GM12878 (cell line): ENCODE data around the gene HDGF. TPM values are rescaled to one million over a fixed set of nuclear protein-coding genes. Genes with fewer than 3 reads are reported as not detected.
A peak's percentile ranks its signal among the peaks of the same experiment; 100 is the strongest.

Experiments used
- ATAC-seq: fragments of 200-7000 bp; cut with Tn5 transposase; 3 replicates; pipeline ENCODE4 v1.9.1; 2020; ENCODE audit warnings: mild to moderate bottlenecking, moderate library complexity
- BruUV-seq: library from RNA; stranded (reverse); fragments of 400-500 nt; replicated peaks from 2 replicates; lab custom pipeline; 2021; lab: Mats Ljungman, UMichigan
- CTCF ChIA-PET: fragments of 300-600 bp; sonication (Branson Sonifier 250); formaldehyde crosslinking; extraction: SDS; loops from one replicate; lab custom pipeline; 2021; ENCODE audit warnings: inconsistent platforms; lab: Yijun Ruan, JAX
- POLR2A ChIA-PET: fragments of 350-600 bp; formaldehyde crosslinking; extraction: SDS; loops from one replicate; lab custom pipeline; 2021; ENCODE audit warnings: inconsistent platforms; lab: Charles Lee
- RAD21 ChIA-PET: fragments of 300-600 bp; sonication (Branson Sonifier 250); formaldehyde crosslinking; loops from one replicate; lab custom pipeline; 2023; ENCODE audit warnings: antibody characterized with exemption; ENCODE audit not compliant: unreplicated experiment; lab: Charles Lee
- SMC1A ChIA-PET: fragments of 300-600 bp; sonication (Branson Sonifier 250); formaldehyde crosslinking; loops from one replicate; lab custom pipeline; 2023; ENCODE audit not compliant: unreplicated experiment, uncharacterized antibody; lab: Charles Lee
- DNase-seq: peaks from one replicate; pipeline ENCODE4 v3.0.0-alpha.2; 2011; ENCODE audit warnings: low read depth, low spot score
- FAIRE-seq: peaks from 3 replicates; lab custom pipeline; 2011; peaks lifted over from hg19 to GRCh38; lab: Jason Lieb, UNC
- H2AFZ ChIP-seq: 2 replicates; pipeline ENCODE4 v1.6.0; 2011; ENCODE audit warnings: low read depth, low read length, control low read depth; ENCODE audit not compliant: control insufficient read depth
- H3K27ac ChIP-seq: 2 replicates; pipeline ENCODE4 v1.5.1; 2011; ENCODE audit warnings: control low read depth; ENCODE audit not compliant: control insufficient read depth, insufficient read depth
- H3K27me3 ChIP-seq, 2 experiments: replicated peaks in 1 of 2; 2 replicates each; pipeline versions ENCODE4 v1.6.0 to v1.6.1; 2011; ENCODE audit warnings: low read length in 1 of 2; ENCODE audit not compliant: control insufficient read depth in 2 of 2, insufficient read depth in 2 of 2
- H3K36me3 ChIP-seq, 2 experiments: 2 replicates each; pipeline ENCODE4 v1.5.1; 2011; ENCODE audit warnings: low read length in 1 of 2; ENCODE audit not compliant: control insufficient read depth in 2 of 2, insufficient read depth in 2 of 2
- H3K4me1 ChIP-seq: 2 replicates; pipeline ENCODE4 v1.6.1; 2011; ENCODE audit warnings: mild to moderate bottlenecking, low read length, moderate library complexity, mixed read lengths; ENCODE audit not compliant: control insufficient read depth, insufficient read depth
- H3K4me2 ChIP-seq: 2 replicates; pipeline ENCODE4 v1.6.0; 2011; ENCODE audit warnings: control low read depth; ENCODE audit not compliant: control insufficient read depth, insufficient read depth
- H3K4me3 ChIP-seq: fragments of 200-600 bp; sonication (generic); 2 replicates; pipeline ENCODE4 v1.5.1; 2016
- H3K79me2 ChIP-seq: 2 replicates; pipeline ENCODE4 v1.6.0; 2011; ENCODE audit warnings: low read length; ENCODE audit not compliant: control insufficient read depth, insufficient read depth
- H3K9ac ChIP-seq: 2 replicates; pipeline ENCODE4 v1.8.0; 2011; ENCODE audit warnings: low read length, control low read depth, mixed read lengths; ENCODE audit not compliant: control insufficient read depth, insufficient read depth
- H3K9me3 ChIP-seq: replicated peaks from 3 replicates; pipeline ENCODE4 v1.5.1; 2011; ENCODE audit warnings: mild to moderate bottlenecking, low read length; ENCODE audit not compliant: control insufficient read depth, insufficient read depth
- H4K20me1 ChIP-seq: 2 replicates; pipeline ENCODE4 v1.6.0; 2011; ENCODE audit not compliant: control insufficient read depth, insufficient read depth
- BACH1 ChIP-seq: fragments of 450-650 bp; IDR thresholded peaks from 2 replicates; pipeline ENCODE4 v1.6.1; 2017; ENCODE audit warnings: mild to moderate bottlenecking, borderline replicate concordance
- EZH2 ChIP-seq: IDR thresholded peaks from 2 replicates; pipeline ENCODE4 v1.6.1; 2012; ENCODE audit warnings: low read depth, mild to moderate bottlenecking, control low read depth, inconsistent platforms, low read length, borderline replicate concordance; ENCODE audit not compliant: control insufficient read depth
- KLF5 ChIP-seq: fragments of 450-650 bp; IDR thresholded peaks from 2 replicates; pipeline ENCODE4 v1.6.1; 2014; ENCODE audit warnings: mild to moderate bottlenecking; ENCODE audit not compliant: partially characterized antibody
- MYC ChIP-seq: IDR thresholded peaks from 2 replicates; pipeline ENCODE4 v1.6.1; 2011; ENCODE audit warnings: mild to moderate bottlenecking, low read length, moderate library complexity, inconsistent platforms; ENCODE audit not compliant: insufficient read depth, insufficient replicate concordance, insufficient read length, severe bottlenecking
- SMAD5 ChIP-seq: IDR thresholded peaks from 2 replicates; pipeline ENCODE4 v1.6.1; 2016; ENCODE audit warnings: antibody characterized with exemption, low read depth
- SRF ChIP-seq, 2 experiments: IDR thresholded peaks; 2 replicates each; pipeline ENCODE4 v1.6.1; 2011; ENCODE audit warnings: low read depth in 2 of 2, low read length in 2 of 2, mild to moderate bottlenecking in 1 of 2, moderate library complexity in 1 of 2
- TAF1 ChIP-seq: IDR thresholded peaks from 2 replicates; pipeline ENCODE4 v1.6.1; 2011; ENCODE audit warnings: mild to moderate bottlenecking, low read depth, low read length, borderline replicate concordance
- TCF7 ChIP-seq: IDR thresholded peaks from 2 replicates; pipeline ENCODE4 v1.6.1; 2014; ENCODE audit warnings: antibody characterized with exemption, borderline replicate concordance
- ZNF207 ChIP-seq: fragments of 450-650 bp; IDR thresholded peaks from 2 replicates; pipeline ENCODE4 v1.6.1; 2014; ENCODE audit warnings: antibody characterized with exemption, mild to moderate bottlenecking, borderline replicate concordance
- ZSCAN29 ChIP-seq: fragments of 450-650 bp; IDR thresholded peaks from 2 replicates; pipeline ENCODE4 v1.6.1; 2017; ENCODE audit warnings: mild to moderate bottlenecking, moderate library complexity
- WGBS: methylation state at CpG from one replicate; pipeline ENCODE4 v1.1.6; 2016; ENCODE audit warnings: low lambda C conversion rate; ENCODE audit not compliant: insufficient replicate concordance, insufficient coverage; ENCODE audit errors: missing lambda C conversion rate; 5-methylcytosine and 5-hydroxymethylcytosine counted together
- in situ Hi-C: fragments of 300-500 bp; cut with MboI; formaldehyde crosslinking; loops from 9 replicates; pipeline ENCODE4 v1.14.3; 2018; ENCODE audit warnings: mixed read lengths
- intact Hi-C: fragments of 100-400 bp; cut with micrococcal nuclease; formaldehyde crosslinking; loops from one replicate; pipeline ENCODE4 v1.14.2; 2022; ENCODE audit not compliant: unreplicated experiment
- polyA plus RNA-seq, 11 experiments: library from polyadenylated mRNA; depleted of rRNA in 4 of 11; unstranded in 6 of 11; stranded (reverse) in 5 of 11; fragments of >200 nt; fragmentation: Nextera tagmentation in 4 of 11; fragmentation: Illumina TruSeq in 1 of 11; extraction: Ambion mirVana in 4 of 11; extraction: Trizol in 1 of 11; gene quantifications; 1 replicate in 1 of 11; 2 replicates in 10 of 11; pipeline versions ENCODE4 v1.2.1 to v1.2.3, GENCODE V29; 2011 to 2016; ENCODE audit warnings: inconsistent platforms in 2 of 11, missing spikeins in 2 of 11, low read depth in 1 of 11
- total RNA-seq, 4 experiments: library from RNA; depleted of rRNA in 3 of 4; stranded (reverse); fragments of >200 nt in 3 of 4; fragmentation: Illumina TruSeq in 1 of 4; extraction: Trizol in 1 of 4; gene quantifications; 2 replicates each; pipeline versions ENCODE4 v1.2.1 to v1.2.3, GENCODE V29; 2013 to 2021
- TF ChIP-seq, protein P1 (sequence below): fragments of 450-650 bp; IDR thresholded peaks from 2 replicates; pipeline ENCODE4 v1.6.1; 2017; ENCODE audit warnings: borderline replicate concordance
- TF ChIP-seq, protein P2 (sequence below): fragments of 450-650 bp; IDR thresholded peaks from 2 replicates; pipeline ENCODE4 v1.6.1; 2018; ENCODE audit warnings: borderline replicate concordance, mild to moderate bottlenecking; ENCODE audit not compliant: partially characterized antibody
- TF ChIP-seq, protein P3 (sequence below): IDR thresholded peaks from 2 replicates; pipeline ENCODE4 v1.6.1; 2011; ENCODE audit warnings: borderline replicate concordance, low read depth, mild to moderate bottlenecking, moderate library complexity, low read length; ENCODE audit not compliant: insufficient read depth, poor library complexity, severe bottlenecking
- TF ChIP-seq, protein P4 (sequence below): fragments of 450-650 bp; IDR thresholded peaks from 2 replicates; pipeline ENCODE4 v1.6.1; 2014; ENCODE audit warnings: mild to moderate bottlenecking

Gene HDGF
- total and polyA plus RNA-seq, 10 of the 15 experiments (the other 5 are each of a cell fraction or from before 2014, with no cell fraction given) = 28.3 to 372 (median 209) TPM

DNA sequence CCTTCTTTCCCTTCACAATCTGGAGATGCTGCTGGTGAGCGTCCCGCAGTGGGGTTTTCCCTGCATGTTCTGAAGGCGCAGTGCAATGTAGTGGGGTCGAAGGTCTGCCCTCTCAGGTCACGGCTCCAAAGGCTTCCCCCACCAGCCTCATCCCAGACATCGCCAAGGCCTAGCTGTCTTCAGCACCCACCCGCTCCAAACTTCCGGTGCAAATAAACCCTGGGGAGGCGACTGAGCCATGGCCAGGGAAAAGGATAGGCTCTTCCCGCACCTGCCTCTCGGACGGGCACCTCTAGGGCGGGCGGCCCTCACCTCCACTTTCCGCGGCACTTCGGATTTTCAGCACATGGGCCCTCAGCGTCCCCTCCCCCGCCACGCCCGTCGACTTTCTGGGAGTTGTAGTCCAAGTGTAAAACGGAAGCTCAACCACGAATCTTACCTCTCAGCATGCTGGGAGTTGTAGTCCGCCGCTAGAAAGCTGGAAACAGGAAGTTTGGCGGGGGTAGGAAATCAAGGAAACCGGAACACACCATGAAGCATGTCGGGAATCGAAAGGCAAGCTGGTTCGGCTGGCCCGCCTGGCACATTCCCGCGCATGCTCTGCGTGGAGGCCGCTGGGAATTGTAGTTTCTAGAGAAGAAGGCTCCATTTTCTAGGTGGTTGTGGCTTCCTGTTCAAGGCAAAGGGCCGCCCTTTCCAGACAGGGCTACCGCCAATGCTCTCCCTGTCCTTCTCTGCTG lies 10.6 kb downstream of the HDGF start, which contains the start of gene MRPL24:
MRPL24 (minus strand) TSS at position 348 of the 740 bp plus-strand sequence. CDS start 2,384 bp downstream, outside the sequence.
- peak within 1 kb of the TSS; percentile 64 for H3K9ac ChIP-seq
- peaks cover 5% of the 10 kb centered on the region for H3K4me1 ChIP-seq
- peak; percentile 93 for ATAC-seq
- DNase-seq = peak; percentile 99
- 2% methylated on average over 38 of the region's 38 CpGs for WGBS
- H3K9me3 ChIP-seq = no peaks in the 10 kb centered on the region
- H3K4me2 ChIP-seq = peak within 1 kb of the TSS; percentile 68
- H2AFZ ChIP-seq = peak within 1 kb of the TSS; percentile 85
- ChIA-PET POLR2A (interaction anchor here (0.6 to 5.4 kb wide), 8 partner anchors 10 to 403 kb away, joined by 3 to 75 read pairs (median 8); partner anchors contain the start of genes CCT3, HDGF, ISG20L2 and METTL25B), CTCF (interaction anchor here (0.8 to 3.7 kb wide), 12 partner anchors 10 to 141 kb away, joined by 3 to 56 read pairs (median 7); partner anchors contain the start of genes HDGF, ISG20L2, METTL25B and PRCC), SMC1A (interaction anchor here (0.6 to 5.0 kb wide), 8 partner anchors 14 to 120 kb away, joined by 3 to 57 read pairs (median 4); partner anchors contain the start of genes ISG20L2, METTL25B, NTRK1 and PRCC), RAD21 (interaction anchor here (0.7 to 2.7 kb wide), 13 partner anchors 10 to 119 kb away, joined by 3 to 49 read pairs (median 6); partner anchors contain the start of genes HDGF, ISG20L2, METTL25B and PRCC)
- BruUV-seq = no TSS peak
- in situ Hi-C loops = no loop called here
- H3K36me3 ChIP-seq = peaks cover 23 to 36% of the 10 kb centered on the region in 2 experiments
- intact Hi-C loops = loop anchor here (1.0 to 10.0 kb wide), 4 partner anchors 8 to 236 kb away; partner anchors contain the start of genes ISG20L2, MEF2D, METTL25B and PRCC
- H3K4me3 ChIP-seq = peak within 1 kb of the TSS; percentile 68
- peaks cover 29% of the 10 kb centered on the region for H3K79me2 ChIP-seq
- H3K27me3 ChIP-seq = no peaks in the 10 kb centered on the region
- peak; percentile 100 for FAIRE-seq
- no peaks in the 10 kb centered on the region for H4K20me1 ChIP-seq
- peak within 1 kb of the TSS; percentile 76 for H3K27ac ChIP-seq
- TF ChIP-seq ZSCAN29 = no peak
- peak; percentile 19; the same call in 1 of the 2 replicates for TF ChIP-seq TCF7
- TF ChIP-seq MYC = no peak
- peak; percentile 32; the same call in 1 of the 2 replicates for TF ChIP-seq BACH1
- TF ChIP-seq, protein P1, sequence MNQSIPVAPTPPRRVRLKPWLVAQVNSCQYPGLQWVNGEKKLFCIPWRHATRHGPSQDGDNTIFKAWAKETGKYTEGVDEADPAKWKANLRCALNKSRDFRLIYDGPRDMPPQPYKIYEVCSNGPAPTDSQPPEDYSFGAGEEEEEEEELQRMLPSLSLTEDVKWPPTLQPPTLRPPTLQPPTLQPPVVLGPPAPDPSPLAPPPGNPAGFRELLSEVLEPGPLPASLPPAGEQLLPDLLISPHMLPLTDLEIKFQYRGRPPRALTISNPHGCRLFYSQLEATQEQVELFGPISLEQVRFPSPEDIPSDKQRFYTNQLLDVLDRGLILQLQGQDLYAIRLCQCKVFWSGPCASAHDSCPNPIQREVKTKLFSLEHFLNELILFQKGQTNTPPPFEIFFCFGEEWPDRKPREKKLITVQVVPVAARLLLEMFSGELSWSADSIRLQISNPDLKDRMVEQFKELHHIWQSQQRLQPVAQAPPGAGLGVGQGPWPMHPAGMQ = no peak
- no peak for TF ChIP-seq EZH2
- TF ChIP-seq, protein P2, sequence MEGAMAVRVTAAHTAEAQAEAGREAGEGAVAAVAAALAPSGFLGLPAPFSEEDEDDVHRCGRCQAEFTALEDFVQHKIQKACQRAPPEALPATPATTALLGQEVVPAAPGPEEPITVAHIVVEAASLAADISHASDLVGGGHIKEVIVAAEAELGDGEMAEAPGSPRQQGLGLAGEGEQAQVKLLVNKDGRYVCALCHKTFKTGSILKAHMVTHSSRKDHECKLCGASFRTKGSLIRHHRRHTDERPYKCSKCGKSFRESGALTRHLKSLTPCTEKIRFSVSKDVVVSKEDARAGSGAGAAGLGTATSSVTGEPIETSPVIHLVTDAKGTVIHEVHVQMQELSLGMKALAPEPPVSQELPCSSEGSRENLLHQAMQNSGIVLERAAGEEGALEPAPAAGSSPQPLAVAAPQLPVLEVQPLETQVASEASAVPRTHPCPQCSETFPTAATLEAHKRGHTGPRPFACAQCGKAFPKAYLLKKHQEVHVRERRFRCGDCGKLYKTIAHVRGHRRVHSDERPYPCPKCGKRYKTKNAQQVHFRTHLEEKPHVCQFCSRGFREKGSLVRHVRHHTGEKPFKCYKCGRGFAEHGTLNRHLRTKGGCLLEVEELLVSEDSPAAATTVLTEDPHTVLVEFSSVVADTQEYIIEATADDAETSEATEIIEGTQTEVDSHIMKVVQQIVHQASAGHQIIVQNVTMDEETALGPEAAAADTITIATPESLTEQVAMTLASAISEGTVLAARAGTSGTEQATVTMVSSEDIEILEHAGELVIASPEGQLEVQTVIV = peak; percentile 90
- peak in 1 of 2 experiments; percentile 66; a peak in 1 of 4 replicates for TF ChIP-seq SRF (IDR thresholded peaks at IDR 0.05; ENCODE audit: low read depth in 2 of 2, low read length in 2 of 2)
- TF ChIP-seq, protein P3, sequence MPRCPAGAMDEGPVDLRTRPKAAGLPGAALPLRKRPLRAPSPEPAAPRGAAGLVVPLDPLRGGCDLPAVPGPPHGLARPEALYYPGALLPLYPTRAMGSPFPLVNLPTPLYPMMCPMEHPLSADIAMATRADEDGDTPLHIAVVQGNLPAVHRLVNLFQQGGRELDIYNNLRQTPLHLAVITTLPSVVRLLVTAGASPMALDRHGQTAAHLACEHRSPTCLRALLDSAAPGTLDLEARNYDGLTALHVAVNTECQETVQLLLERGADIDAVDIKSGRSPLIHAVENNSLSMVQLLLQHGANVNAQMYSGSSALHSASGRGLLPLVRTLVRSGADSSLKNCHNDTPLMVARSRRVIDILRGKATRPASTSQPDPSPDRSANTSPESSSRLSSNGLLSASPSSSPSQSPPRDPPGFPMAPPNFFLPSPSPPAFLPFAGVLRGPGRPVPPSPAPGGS = peak; percentile 24
- TF ChIP-seq ZNF207 = peak; percentile 97
- TF ChIP-seq, protein P4, sequence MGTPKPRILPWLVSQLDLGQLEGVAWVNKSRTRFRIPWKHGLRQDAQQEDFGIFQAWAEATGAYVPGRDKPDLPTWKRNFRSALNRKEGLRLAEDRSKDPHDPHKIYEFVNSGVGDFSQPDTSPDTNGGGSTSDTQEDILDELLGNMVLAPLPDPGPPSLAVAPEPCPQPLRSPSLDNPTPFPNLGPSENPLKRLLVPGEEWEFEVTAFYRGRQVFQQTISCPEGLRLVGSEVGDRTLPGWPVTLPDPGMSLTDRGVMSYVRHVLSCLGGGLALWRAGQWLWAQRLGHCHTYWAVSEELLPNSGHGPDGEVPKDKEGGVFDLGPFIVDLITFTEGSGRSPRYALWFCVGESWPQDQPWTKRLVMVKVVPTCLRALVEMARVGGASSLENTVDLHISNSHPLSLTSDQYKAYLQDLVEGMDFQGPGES = no peak
- TF ChIP-seq SMAD5 = peak; percentile 55; the same call in 1 of the 2 replicates
- TF ChIP-seq TAF1 = peak; percentile 60; the same call in 1 of the 2 replicates
- peak; percentile 85 for TF ChIP-seq KLF5
